GM21423 (cell line): ENCODE data around the gene BMPR2.
"Not testable (repeated sequence)": the region's sequence is repeated elsewhere in the genome, so short reads cannot be mapped to it uniquely, and the experiment has no call there.

Experiments used
- ATAC-seq: cut with Tn5 transposase; IDR thresholded peaks from one replicate; pipeline ENCODE4 v1.9.1; 2021; ENCODE audit warnings: mild to moderate bottlenecking, moderate library complexity; ENCODE audit not compliant: unreplicated experiment

The BMPR2 gene

DNA sequence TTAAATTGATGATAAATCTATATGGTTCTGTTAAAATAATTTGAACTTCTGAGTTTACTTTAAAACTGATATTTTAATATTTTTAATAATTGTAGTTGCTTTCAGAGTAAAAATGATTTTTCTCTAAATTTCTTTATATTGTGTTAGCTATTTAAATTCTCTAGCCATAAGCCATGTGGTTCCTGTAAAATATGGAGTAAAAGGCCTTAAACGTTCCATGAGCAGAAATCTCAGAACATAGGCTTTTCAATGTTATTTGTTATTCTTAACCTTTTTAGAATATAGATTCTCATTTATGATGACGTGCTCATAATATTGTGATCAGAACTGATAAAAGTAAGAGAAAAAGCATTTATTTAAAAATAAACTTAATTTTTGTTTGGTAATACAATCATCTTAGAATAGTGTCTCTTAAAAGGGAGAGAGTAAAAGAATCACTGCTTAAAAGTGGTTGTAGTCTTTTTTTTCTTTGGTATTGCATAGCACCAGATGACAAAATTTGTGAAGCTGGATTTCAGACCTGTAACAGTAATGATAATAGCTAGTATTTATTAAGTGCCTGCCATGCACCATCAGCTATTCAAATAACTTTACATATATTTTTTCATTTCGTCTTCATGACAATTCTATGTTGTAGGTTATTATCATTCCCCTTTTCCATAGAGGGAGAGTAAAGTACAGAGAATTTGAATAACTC lies 2.7 kb downstream of the BMPR2 start:
- no peak for ATAC-seq

DNA sequence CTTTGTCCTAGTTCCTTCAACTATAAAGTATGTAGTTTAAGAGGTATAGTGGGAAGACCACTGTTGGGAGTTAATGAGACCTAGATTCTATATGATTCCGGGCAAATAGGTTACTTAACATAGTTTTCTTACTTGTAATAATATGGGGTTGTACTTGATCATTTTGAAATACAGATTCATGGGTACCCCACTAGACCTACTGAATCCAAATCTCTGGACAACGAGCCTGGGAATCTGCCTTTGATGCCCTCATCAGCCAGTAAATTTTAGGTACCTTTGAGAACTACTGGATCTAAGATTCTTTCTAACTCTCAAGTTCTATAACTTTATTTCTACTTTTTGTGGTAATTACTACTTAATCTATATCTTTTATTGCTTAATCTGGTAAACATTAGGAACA lies 6.6 kb downstream of the BMPR2 start:
- no peak for ATAC-seq

DNA sequence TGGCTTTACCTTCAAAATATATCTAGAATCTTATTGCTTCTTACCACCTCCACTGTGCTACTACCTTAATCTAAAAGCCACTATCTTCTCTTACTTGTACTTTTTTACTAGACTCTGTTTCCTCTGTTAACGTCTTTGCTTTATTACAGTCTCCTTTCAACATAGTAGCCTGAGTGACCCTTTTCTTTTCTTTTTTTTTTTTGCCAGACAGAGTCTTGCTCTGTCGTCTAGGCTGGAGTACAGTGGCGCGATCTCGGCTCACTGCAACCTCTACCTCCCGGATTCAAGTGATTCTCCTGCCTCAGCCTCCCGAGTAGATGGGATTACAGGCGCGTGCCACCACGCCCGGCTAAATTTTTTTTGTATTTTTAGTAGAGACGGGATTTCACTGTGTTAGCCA lies 10.4 kb downstream of the BMPR2 start:
- ATAC-seq: not testable (repeated sequence)

DNA sequence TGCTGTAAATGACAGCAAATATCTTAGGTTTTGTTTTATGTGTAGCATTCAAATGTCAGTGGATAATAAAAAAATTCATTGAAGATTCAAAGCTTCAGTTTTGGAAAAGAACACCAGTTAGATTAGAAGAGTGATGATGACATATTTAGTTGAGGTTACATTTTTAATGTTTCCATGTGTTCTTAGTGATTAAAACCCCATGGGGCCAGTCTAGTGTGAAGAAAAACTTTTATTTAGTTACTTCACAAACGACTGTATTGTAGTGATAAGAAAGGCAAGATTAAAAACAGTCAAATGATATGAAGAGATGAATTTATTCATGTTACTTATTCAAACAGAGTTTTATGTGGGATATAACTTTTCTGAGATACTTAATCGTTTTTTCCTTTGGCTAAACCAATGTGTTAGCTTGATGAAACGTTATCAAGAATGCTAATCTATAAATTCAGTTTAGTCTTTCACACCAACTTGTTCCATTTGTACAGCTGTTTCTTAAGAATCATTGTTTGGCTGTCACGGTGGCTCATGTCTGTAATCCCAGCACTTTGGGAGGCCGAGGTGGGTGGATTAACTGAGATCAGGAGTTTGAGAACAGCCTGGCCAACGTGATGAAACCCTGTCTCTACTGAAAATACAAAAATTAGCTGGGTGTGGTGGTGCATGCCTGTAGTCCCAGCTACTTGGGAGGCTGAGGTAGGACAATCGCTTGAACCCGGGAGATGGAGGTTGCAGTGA lies 11.6 kb downstream of the BMPR2 start:
- ATAC-seq: no peak

DNA sequence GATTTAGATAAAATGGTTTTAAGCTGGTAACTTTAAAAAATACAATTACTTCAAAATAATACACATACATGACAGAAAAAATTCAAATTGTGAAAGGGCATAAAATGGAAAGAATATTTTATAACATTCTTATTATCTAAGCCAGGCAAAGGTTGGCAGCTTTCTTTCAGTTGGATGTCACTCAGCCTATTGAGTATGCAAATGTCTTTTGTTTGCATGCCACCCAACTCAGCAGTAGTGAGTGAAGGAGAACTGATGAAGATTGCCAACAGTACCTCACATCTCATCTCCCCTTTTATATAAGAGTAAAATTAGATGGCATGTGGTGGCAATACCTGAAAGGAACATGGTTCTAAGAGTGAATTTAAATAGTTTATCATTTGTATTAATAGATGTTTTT lies 24.8 kb downstream of the BMPR2 start:
- ATAC-seq: no peak

DNA sequence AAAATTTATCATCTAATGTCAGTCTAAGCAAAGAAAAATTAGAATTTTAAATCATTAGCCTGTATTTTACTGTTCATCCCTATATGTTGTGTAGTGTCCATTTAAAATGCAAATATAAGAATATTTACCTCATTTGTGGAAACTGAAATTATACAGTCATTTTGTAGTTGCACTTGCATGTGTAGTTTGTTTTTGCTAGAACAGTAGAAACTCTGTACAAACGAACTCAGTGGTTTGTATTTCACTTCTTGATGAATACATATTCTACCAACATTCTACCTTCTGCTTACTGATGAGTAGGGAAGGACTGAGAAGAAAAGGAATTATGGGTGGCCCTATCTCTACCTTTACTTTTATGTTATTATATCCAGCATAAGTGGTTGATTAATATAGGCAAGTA lies 29.7 kb downstream of the BMPR2 start:
- ATAC-seq: no peak

DNA sequence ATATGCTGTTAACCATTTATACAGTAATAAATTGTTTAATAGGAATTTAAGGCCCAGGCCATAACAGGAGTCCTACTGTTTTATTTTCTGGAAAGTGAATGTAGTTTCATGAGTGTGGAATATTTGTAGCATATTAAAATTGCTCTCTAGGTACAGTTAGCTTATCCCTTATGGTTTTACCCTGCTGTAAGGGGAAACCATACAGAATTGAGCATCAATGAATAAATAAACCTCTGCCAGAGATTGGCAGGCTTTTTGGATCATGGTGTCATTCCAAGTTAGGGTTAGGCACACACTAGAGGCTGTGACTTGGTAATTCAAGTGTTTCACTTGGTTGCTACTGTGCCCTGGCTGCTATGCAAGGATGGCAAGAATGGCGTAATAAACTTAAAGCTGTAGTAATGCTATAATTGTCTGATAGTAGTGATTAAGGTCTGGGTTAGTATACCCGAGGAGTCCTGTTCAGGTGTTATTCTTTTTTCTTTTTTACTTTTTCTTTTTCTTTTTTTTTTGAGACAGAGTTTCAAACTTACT lies 30.4 kb downstream of the BMPR2 start:
- ATAC-seq: no peak

DNA sequence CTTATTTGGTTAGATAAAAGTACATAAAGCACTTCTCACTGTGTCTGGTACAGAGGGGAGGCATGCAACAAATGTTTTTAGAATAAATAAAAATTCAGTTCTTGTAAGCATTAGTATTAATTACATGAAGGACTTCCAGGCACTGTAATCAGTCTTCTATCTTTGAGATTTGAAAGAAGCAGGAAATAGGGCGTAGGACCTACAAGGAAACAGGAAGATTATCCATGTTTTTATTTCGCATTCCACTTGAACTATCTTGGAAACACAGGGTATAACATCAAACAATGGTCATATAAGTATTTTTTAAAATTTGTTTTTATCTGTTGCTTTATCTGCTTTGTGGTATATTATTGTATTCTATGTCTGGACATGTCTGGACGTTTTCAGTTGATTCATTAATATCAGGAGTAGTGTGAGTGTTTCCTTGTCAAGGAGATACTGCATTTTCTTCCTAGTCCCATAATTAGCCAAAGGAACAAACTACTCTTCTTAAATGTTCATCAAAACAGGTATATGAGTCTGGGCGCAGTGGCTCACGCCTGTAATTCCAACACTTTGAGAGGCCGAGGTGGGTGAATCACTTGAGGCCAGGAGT lies 32.5 kb downstream of the BMPR2 start:
- no peak for ATAC-seq

DNA sequence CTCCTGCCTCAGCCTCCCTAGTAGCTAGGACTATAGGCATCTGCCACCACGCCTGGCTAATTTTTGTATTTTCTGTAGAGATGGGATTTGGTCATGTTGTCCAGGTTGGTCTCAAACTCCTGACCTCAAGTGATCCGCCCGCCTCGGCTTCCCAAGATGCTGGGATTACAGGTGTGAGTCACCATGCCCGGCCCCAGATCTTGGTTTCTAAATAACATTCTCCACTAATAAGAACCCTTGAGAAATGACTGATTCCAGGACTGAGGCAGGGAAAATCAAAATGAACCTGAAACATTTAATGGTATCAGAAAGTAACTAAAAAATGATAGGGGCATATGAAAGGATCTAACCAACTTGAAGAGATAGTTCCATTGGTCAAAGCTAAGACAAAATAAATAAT lies 34.0 kb downstream of the BMPR2 start:
- no peak for ATAC-seq

DNA sequence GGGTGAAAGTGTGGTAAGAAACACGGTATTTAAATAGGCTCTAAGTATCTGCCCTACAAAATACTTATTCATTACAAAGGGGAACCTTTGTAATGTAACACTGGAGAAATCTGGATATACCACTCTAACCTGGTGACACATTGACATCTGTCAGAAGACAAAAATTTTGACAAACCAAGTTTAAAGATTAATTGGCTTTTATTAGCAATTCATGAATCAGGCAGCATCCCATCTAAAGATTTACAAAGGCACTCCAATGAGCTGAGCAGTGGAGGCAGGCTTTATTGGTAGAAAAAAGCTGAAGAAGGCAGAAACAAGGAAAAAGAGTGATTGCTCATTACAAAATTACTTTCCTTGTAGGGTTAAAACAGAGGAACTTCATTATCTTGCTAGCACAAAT lies 35.0 kb downstream of the BMPR2 start:
- no peak for ATAC-seq

DNA sequence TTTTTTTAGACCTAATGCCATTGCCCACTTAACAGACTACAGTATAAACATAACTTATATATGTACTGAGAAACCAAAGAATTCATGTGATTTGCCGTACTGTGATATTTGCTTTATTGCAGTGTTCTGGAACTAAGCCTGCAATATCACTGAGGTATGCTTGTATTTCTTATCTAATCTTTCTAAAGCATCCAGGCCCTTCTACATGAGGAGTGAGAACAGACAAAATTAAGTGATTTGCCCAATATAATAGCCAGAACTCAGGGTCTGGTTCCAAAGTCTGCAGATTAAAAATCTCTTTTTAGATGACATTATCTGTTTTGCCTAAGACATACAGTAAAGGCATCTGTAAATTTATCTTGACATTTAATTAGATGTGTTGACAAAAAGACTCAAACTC lies 41.9 kb downstream of the BMPR2 start:
- ATAC-seq: no peak

DNA sequence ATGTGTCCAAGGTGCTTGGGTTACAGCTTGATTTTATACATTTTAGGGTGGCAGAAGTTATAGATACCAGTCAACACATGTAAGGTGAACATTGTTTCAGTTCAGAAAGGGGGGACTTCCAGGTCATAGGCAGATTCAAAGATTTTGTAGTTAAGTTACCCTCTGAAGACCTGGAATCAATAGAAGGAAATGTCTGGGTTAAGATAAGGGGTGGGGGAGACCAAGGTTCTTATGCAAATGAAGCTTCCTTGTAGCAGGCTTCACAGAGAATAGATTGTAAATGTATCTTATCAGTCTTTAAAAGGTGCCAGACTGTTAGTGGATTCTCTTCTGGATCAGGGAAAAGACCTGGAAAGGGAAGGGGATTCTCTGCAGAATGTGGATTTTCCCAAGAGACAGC lies 42.4 kb downstream of the BMPR2 start:
- ATAC-seq: no peak

DNA sequence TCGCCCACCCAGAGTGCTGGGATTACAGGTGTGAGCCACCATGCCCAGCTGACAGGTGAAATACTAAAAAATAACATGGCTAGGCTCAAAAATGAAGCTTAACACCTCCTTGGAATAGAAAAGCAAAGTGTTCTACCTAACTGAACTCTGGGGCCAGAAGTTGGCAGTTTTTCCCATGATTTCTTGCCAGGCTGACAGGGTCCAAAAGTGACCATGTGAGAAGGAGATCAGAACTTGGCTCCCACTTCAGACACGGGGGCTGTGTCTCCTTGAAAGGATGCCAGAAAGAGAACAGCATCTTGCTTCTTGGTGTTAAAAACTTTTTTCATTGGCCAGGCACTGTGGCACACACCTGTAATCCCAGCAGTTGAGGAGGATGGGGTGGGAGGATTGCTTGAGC lies 47.0 kb downstream of the BMPR2 start:
- ATAC-seq: no peak

DNA sequence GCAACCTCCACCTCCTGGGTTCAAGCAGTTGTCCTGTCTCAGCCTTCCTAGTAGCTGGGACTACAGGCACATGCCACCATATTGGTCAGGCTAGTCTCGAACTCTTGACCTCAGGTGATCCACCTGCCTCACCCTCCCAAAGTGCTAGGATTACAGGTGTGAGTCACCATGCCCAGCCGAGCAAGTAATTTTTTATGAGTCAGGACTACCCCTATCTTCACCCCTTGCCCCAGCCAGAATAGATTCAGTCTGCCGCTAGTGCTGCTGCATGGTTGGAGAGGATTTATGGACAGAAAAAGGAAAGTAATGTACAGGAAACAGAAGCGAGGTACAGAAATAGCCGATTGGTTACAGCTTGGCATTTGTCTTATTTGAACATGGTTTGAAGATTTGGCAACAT lies 48.9 kb downstream of the BMPR2 start:
- no peak for ATAC-seq

DNA sequence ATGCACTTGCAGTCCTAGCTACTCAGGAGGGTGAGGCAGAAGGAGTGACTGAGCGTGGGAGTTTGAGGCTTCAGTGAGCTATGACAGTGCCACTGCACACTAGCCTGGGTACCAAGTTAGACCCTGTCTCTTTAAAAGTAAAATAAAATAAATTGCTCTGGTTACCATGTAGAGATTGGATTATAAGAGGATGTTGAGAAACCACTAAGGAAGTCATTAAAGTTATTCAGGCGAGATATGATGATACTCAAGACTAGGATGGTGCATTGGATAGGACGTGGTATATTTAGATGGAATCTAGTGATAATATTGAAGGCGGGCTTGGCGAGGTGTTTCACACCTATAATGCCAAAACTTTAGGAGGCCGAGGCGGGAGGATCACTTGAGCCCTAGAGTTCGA lies 50.6 kb downstream of the BMPR2 start:
- no peak for ATAC-seq

DNA sequence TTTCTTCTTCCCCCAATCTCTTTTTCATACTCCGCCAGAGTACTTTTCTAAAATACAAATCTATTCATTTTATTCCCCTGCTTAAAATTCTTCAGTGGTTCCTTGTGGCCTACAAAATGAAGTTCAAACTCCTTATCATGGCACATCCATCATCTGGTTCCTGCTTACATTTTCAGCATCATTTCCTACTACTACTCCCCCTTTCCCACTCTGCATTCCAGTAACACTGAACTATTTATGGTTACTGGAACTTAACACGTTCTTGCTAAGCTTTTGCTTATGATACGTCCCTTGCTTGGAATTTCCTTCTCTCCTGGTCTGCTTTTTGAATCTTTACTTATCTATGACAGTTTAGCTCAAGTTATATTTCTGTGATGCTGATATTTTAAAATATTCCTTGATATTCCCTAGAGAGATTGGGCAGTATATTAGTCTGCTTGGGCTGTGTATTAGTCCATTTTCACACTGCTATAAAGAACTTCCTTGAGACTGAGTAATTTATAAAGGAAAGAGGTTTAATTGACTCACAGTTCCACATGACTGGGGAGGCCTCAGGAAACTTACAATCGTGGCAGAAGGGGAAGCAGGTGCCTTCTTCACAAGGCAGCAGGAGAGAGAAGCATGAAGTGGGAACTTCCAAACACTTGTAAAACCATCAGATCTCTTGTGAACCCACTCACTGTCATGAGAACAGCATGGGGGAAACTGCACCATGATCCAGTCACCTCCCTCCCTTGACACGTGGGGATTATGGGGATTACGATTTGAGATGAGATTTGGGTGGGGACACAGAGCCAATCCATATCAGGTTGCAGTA lies 53.2 kb downstream of the BMPR2 start:
- ATAC-seq: no peak

DNA sequence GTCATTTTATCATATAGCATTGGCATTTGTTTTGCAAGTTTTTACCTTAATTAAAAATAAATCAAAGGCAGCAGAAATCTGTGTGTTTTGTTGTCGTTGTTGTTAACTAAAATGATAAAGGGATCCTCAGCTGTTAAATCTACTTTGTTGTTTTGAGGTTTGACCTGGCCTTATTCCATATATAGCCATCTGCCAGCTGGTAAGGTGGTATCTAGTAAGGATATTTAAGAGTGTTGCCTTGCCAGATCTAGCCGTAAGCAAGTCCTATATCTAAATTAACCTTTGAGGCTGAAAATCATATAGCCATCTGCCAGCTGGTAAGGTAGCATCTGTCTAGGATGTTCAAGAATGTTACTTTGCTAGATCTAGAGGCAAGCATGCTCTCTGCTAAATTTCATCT lies 56.6 kb downstream of the BMPR2 start:
- ATAC-seq: no peak

DNA sequence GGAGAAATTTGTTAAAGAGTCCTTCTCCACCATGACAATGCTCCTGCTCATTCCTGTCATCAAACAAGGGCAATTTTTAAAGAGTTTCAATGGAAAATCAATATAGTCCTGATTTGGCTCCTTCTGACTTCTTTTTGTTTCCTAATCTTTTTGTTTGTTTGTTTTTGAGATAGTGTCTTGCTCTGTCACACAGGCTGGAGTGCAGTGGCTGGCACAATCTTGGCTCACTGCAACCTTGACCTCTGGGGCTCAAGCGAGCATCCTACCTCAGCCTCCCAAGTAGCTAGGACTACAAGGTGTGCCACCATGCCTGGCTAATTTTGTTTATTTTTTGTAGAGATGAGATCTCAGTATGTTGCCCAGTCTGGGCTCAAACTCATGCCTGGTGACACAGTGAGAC lies 58.3 kb downstream of the BMPR2 start:
- no peak for ATAC-seq

DNA sequence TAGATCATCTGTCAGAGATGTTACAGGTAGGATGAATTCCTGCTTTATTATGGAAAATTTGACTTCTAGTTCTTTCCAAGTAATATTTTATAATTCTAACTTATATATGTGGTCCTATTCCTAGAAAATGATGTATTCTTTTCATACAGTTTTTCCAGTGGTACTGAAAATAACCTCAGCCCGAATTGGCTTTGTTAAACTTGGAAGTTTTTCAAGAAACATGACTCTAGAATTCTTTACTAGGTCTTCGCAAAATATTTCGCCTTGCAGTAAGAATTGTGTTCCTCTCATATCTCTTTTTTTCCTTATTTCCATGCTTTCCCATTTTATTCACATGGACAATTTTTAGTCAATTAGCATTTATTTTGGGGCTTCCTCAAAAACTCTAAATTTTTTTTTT lies 60.5 kb downstream of the BMPR2 start:
- no peak for ATAC-seq

DNA sequence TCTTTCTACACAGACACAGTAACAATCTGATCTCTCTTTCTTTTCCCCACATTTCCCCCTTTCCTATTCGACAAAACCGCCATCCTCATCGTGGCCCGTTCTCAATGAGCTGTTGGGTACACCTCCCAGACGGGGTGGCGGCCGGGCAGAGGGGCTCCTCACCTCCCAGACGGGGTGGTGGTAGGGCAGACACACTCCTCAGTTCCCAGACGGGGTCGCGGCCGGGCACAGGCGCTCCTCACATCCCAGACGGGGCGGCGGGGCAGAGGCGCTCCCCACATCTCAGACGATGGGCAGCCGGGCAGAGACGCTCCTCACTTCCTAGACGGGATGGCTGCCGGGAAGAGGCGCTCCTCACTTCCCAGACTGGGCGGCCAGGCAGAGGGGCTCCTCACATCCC lies 64.0 kb downstream of the BMPR2 start:
- ATAC-seq: not testable (repeated sequence)

DNA sequence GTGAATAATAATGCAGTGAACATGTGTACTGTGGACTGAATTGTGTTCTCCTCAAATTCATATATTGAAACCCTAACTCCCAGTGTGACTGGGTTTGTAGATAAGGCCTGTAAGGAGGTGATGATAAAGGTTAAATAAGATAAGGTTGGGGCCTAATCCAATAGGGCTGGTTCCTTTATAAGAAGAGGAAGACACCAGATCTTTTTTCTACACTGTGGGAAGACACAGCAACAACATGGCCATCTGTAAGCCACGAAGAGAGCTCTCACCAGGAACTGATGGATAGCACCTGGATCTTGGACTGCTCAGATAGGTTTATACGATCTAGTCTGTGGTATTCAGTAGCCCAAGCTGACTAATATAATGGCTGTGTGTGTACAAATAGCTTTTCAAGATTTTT lies 66.8 kb downstream of the BMPR2 start:
- no peak for ATAC-seq
